C4-2B (cell line): ENCODE measurements around the gene ZBTB8OS.

ENCODE experiments used
- H3K27ac ChIP-seq: fragments of 450-650 bp; 2 replicates; pipeline ENCODE4 v1.5.1; 2017
- ZFX ChIP-seq: fragments of 450-650 bp; IDR thresholded peaks from 2 replicates; pipeline ENCODE4 v1.6.1; 2017
- TF ChIP-seq, protein P1 (sequence below): fragments of 450-650 bp; conservative IDR thresholded peaks from 2 replicates; pipeline ENCODE4 v1.5.1; 2017; ENCODE audit warnings: mild to moderate bottlenecking

ZBTB8OS gene

GRCh38 chr1:32613472-32613871, 36.9 kb downstream of the ZBTB8OS start:
- TF ChIP-seq, protein P1, sequence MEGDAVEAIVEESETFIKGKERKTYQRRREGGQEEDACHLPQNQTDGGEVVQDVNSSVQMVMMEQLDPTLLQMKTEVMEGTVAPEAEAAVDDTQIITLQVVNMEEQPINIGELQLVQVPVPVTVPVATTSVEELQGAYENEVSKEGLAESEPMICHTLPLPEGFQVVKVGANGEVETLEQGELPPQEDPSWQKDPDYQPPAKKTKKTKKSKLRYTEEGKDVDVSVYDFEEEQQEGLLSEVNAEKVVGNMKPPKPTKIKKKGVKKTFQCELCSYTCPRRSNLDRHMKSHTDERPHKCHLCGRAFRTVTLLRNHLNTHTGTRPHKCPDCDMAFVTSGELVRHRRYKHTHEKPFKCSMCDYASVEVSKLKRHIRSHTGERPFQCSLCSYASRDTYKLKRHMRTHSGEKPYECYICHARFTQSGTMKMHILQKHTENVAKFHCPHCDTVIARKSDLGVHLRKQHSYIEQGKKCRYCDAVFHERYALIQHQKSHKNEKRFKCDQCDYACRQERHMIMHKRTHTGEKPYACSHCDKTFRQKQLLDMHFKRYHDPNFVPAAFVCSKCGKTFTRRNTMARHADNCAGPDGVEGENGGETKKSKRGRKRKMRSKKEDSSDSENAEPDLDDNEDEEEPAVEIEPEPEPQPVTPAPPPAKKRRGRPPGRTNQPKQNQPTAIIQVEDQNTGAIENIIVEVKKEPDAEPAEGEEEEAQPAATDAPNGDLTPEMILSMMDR: no peak
- no peak for TF ChIP-seq ZFX
- H3K27ac ChIP-seq: no peak overlapping the region

DNA sequence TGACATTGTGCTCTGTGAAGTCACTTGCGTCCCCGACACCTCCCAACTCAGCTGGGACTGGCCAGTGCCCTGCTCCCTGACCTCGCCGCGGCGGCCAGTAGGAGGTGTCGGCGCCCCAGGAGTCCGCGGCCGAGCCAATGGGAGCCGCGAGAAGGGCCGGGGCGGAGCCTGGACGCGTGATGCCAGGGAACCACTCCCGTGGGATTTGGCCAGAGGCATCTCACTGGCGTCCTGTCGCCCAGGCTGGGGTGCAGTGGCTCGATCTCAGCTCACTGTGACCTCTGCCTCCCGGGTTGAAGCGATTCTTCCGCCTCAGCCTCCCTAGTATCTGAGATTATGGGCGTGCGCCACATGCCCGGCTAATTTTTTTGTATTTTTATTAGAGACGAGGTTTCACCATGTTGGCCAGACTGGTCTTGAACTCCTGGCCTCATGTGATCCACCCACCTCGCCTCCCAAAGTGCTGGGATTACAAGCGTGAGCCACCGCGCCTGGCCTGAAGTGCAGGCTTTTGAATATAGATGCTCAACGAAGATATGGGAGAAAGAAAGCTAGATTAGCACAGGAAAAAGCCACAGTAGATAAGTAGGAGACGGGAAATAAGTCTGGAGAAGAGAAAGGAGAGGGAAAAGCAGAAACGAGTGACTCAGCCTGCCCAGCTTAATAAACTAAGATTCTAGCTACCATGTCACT, 38.0 kb downstream of the ZBTB8OS start:
- H3K27ac ChIP-seq: peak overlapping the region; percentile 36
- TF ChIP-seq ZFX: no peak
- TF ChIP-seq, protein P1: no peak; the same call in 1 of the 2 replicates

- no peak for TF ChIP-seq ZFX
- TF ChIP-seq, protein P1: no peak
- peak overlapping the region; percentile 36 for H3K27ac ChIP-seq
Measured at GRCh38 chr1:32611859-32612188, 38.5 kb downstream of the ZBTB8OS start.

GRCh38 chr1:32609180-32609579, 41.2 kb downstream of the ZBTB8OS start:
- TF ChIP-seq, protein P1: no peak
- TF ChIP-seq ZFX: no peak
- H3K27ac ChIP-seq: no peak overlapping the region

- H3K27ac ChIP-seq: no peak overlapping the region
- no peak for TF ChIP-seq ZFX
- TF ChIP-seq, protein P1: no peak
Measured at GRCh38 chr1:32606565-32607371, 43.6 kb downstream of the ZBTB8OS start.

DNA sequence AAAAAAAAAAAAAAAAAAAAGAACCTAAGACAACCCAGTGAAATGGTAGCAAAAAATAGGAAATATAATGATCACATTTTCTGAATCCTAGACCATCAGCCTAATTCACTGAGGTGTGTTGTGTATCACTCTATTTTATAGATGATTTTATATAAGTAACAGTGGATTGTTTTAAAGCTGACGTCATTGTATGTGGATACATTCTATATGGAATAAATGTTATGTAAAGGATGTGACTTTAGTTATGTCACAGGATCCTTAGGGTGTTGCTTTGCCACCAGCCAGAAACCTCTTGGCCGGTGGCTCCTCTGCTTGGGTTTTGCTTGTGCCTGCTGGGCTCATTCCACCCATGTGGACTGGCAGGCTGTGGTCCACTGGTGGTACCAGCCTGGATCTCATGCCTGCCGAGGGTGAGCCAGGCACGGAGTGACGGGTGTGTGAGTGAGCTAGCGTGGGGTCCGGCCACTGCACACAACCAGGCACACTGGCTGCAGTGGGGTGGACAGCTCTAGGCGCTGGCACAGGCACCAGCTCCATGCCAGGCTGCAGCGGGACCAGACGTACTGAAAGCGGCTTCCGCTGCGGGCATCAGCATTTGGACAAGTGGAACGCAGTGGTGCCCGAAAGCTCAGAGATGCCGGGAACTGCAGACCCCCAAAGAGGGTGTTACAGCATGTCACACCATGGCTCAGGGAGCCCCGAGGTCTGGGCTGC, 44.5 kb downstream of the ZBTB8OS start:
- no peak overlapping the region for H3K27ac ChIP-seq
- TF ChIP-seq, protein P1: no peak
- no peak for TF ChIP-seq ZFX

DNA sequence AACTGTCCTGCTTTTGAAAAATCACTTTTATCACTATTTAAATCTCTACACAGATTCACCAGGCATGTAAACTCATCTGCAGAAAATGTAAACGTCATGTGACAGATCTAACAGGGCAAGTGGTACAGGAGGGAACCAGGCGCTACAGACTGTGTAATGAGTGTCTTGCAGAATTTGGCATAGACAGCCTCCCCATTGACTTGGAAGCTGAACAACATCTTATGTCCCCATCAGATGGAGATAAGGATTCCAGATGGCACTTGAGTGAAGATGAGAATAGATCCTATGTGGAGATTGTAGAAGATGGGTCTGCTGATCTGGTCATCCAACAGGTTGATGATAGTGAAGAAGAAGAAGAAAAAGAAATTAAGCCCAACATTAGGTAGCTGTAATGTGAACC, 50.3 kb downstream of the ZBTB8OS start:
- TF ChIP-seq, protein P1: no peak
- no peak for TF ChIP-seq ZFX
- no peak overlapping the region for H3K27ac ChIP-seq
